SW 1271 (cell line): ENCODE measurements around the gene TMEM11.

Experiments used
- DNase-seq, 2 experiments: peaks; one replicate each; lab custom pipeline; 2025; lab: John Stamatoyannopoulos, UW

TMEM11 gene

DNA sequence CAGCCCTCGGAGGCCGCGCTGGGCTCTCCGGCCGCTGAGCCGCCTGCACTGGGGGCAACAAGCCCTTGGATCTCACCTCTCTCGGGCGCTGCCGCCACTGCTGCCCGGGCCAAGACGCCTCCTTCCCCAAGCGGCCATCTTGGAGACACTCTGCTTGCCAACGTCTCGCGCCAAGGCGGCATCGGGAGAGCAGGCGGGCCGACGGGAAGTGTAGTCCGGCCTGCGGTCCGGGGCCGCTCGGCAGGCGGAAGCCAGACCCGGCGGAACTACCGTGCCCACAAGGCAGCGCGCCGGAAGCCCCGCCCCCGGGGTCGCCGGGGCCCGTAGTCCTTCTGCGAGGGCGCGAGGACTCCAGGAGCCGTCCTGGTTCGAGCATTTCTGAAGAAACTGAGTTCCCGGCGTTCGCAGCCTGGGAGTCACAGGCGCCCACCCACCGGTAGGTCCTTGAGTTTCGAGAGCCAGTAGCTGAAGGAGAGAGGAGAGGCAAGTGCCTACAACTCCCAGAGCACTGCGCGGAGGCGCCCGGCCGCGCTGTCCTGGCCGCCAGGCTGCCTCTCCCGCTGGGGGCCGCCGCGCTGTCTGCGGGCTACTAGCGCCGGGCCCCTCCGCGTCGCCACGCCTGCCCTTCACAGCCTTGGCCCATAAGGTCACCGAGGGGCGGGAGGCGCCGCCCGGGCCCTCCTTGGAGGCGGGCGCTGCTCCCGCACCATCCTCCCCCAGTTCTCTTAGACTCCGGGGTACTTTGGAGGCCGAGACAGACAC lies at the start of gene TMEM11:
Gene TMEM11 (minus strand): TSS at position 147 of the 762 bp plus-strand sequence. CDS start 9 bp downstream, at position 138.
- DNase-seq, result peak; percentile 92 to 95

DNA sequence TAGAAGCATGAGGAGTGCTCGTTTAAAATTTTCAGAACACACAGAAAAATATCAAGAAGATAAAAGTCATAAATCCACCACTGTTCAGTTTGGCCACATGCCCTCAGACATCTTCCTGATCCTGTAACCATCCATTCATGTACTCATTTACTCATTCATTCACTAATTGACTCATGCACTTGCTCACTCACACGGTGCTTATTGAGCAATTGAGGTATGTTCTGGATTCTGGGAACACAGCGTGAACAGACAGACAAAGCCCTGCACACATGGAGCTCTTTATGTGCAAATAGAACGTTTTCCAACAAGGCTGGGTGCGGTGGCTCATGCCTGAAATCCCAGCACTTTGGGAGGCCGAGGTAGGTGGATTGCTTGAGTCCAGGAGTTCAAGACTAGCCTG lies 49.4 kb upstream of the TMEM11 start:
- DNase-seq, result no peak

- no peak for DNase-seq
Observed at GRCh38 chr17:21262259-21262993, 48.5 kb upstream of the TMEM11 start.

DNA sequence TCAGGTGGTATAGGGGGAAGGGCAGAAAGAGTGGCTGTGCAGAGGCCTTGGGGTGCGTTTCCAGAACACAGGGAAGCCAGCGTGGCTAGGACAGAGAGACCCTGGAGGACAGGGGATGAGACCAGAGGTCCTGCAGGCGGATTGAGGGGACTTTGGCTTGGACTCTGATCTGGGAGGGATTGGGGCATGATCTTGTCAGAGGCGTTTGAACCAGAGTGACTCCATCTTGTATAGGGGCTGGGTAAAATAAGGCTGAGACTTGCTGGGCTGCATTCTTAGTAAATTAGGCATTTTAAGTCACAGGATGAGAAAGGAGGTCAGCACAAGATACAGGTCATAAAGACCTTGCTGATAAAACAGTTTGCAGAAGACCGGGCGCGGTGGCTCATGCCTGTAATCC lies 44.6 kb upstream of the TMEM11 start:
- DNase-seq, result no peak

DNA sequence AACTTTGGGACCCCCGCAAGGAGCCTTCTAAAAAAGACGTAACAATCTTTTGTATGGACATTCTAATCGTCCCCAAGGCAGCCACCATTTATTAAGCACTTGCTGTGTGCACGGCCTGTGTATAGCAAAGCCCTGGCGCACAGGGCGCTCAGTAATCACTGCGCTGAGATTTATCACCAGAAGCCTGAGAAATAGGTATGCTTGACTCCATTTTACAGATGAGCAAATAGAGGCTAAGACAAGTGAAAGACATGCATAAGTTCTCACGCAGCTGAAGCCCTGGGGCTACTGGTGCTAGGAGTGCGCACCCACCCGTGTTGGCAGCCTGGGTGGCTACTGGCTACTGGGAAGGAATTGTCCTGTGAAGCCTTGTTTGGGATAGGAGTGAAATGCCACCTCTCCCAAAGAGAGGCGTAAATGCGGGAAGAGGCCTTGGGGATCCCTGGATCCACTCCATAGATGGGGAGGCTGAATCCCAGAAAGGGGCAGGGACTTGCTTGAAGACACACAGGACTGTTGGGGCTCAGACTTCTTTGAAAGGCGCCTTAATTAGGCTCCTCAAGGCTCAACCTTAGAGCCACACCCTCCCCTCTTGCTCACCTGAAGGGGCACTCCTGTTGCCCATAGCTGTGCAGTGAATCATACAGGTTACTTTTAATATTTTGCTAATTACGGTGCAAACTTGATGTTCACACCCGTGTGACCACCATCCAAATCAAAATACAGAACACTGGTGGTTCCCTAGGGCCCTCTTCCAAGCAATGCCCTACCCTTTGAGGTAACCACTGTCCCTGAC lies 39.9 kb upstream of the TMEM11 start:
- no peak for DNase-seq

DNA sequence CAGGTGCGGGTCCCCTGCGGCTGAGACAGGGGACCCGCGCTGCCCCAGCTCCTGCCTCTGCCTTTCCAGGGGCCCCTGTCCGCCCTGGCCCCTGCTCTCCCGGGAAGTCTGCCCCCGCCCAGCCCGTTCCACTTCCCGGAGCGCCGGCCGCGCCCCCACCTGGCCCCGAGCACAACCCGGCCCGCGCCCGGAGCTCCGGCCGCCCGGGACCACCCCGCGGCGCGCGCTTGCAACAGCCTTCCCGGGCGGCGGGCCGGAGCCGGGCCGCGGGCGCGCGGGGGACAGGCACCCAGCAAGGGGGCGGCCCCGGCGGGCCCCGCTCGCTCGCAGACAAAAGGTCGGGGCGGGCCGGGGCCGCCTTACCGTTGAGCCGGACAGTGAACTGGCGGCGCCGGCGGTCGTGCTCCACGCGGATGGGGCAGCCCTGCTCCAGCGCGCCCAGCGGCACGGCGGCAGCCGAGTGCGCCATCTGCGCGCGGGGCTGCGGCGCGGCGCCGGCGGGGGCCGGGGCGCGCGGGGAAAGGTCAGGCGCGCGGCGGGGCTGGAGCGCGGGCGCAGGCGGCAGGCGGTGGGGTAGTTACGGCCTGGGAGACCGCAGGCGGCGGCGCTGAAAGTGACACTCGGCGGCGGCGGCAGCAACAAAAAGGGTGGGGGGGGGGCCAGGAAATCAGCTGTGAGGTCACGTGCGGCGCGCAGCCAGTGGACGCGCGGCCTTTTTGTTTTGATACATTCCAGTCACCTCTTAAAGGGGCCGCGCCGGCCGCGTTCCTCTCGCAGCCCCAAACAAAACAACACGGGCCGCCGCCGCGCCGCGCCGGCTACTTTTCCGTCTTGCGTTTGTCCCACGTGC lies 39.1 kb upstream of the TMEM11 start, which contains the start of gene NATD1:
Gene NATD1 (minus strand): TSS at position 615 of the 850 bp plus-strand sequence. CDS start 146 bp downstream, at position 469.
- DNase-seq, result peak; percentile 79 to 89

DNA sequence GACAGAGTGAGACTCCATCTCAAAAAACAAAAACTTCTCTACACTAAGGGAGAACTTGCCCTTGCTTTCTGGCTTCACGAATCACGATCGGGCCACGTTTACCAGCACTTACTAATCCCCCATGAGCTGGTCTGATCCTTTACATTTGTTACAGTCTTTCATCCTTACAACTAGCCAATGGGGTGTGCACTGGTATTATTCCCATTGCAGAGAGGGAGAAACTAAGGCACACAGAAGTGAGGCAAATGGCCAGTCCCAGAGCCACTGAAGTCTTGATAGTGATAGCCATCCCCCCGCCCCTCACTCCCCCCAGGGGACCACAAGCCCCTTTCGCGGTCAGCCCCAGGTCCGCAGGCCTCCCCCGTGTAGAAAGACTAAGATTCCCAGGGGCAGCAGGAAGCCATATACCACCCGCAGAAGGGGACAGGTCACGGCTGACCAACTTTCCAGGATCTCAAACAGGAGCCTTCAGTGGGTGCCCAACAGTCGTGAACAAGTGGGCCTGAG lies 38.4 kb upstream of the TMEM11 start:
- no peak for DNase-seq

DNA sequence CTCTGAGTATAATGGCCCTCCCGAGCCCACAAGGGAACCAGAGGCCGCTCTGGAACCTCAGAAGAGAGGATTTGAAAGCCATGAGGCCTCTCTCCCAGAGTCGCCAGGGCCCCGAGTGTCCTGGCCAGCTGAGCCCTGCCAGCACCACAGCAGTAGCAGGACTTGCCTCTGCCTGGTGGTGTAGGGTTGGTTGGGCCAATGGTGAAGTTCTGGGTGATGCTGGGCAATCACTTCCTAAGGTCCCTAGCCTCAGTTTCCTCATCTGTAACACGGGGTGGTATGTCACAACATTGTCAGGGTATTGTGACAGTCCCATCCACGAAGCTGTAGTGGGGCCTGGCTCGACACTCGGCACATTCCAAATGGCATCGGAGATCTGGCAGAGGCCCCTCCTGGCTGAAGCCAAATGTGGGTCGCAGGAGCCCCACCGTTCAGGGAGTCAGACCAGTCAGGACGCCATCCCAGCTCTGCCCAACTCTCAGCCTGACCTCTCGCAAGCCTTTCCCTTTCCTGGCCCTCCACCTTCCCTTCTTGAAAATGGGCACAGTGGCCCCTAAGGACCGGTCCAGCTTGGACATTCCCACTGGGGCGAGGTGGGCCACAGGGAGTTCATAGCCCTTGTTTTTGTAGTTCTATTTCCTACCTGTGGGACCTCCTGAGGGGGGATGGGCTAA lies 37.5 kb upstream of the TMEM11 start:
- no peak for DNase-seq

- no peak for DNase-seq
Observed at GRCh38 chr17:21250854-21251253, 36.9 kb upstream of the TMEM11 start.

DNA sequence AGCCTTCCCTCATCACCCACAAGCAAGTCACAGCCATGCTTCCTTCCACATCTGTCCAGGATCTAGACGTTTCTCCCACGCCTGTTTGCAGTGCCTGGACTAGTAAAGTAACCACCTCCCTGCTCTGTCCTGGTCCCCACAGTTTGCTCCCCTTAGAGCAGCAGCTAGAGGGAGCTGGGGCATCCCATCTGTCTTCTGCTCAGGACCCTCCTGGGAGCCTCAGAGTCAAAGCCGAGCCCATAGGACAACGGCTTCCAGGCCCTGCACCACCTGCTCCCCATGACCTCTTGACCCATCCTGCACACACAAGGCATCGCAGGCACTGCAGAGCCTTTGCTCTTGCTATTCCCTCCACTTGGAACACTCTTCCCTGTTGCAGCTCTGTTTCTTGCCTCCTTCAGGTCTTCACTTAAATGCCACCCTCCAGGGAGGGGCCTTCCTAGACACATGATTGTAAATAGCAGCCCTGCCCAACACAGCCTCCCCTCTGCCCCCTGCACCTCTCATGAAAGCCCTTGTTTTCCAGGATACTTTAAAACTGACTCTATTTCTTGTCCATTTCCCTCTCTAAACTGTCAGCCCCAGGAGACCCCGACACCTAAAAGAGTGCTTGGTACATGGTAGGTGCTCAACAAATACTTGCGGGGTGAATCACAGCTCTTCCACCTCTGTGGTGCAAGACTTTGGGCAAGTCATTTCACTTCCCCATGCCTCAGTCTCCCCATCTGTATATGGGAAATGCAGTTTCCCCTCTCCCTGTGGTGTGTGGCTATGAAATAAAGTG lies 36.2 kb upstream of the TMEM11 start:
- no peak for DNase-seq

GRCh38 chr17:21249086-21249795 lies 35.3 kb upstream of the TMEM11 start:
- DNase-seq, result no peak

DNA sequence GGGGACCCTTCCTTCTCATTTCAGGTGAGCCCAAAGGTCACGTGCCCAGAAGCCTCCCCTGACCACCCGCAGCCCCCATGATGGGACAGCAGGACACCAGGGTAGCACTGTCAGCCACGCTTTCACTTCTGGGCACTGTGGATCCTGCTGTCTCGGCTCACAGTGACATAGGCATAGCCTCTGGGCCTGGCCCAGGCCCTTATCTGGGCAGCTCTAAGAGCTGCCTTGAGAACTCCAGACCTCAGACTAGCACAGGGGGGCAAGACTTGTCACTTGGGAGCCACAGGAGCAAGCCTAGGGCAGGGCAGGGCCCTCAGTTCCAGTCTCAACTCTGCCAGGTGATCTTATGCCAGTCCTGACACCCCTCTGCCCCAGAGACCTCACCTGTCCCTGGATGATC lies 34.5 kb upstream of the TMEM11 start:
- no peak for DNase-seq

DNA sequence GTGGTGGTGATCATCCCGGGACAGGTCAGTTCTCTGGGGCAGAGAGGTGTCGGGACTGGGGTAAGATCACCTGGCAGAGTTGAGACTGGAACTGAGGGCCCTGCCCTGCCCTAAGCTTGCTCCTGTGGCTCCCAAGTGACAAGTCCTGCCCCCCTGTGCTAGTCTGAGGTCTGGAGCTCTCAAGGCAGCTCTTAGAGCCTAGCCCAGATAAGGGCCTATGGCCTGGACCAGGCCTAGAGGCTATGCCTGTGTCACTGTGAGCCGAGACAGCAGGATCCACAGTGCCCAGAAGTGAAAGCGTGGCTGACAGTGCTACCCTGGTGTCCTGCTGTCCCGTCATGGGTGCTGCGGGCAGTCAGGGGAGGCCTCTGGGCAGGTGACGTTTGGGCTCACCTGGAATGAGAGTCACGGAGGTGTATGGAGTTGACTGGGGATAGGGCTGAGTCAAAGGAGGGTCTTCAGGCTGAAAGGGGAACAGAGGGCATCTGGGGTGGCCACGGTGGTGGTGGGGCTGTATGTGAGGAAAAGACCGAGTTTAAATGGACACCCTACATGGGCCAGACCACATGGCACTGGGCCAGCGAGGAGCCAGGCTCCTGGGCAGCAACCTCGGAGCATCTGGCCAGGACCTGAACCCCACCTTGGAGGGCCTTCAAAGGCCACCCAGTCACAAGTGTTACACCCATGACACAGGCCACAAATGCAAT lies 33.7 kb upstream of the TMEM11 start:
- no peak for DNase-seq

GRCh38 chr17:21246698-21247097 lies 32.7 kb upstream of the TMEM11 start:
- no peak for DNase-seq

DNA sequence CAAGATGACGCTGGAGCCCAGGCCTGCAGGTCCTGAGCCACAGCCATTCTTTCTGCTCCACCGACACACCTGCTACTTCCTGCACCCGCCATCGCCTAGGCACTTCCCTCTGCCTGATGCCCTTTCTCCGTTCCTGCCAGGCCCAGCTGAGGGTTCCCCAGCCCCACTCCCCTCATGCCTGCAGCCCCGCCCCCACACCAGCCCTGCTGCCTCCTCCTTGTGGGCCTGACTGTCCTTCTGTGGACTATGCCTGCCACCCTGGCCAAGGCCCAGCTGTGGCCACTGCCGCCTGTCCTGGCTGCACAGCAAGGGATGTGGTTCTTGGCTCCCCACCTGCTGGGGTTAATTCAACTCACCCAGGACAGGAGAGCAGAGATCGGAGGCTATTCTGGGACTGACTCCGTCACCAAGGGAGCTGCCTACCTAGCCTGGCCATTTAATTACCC lies 31.7 kb upstream of the TMEM11 start:
- no peak for DNase-seq

- no peak for DNase-seq
Observed at GRCh38 chr17:21243516-21244303, 29.7 kb upstream of the TMEM11 start.

GRCh38 chr17:21242780-21243515 lies 29.0 kb upstream of the TMEM11 start:
- no peak for DNase-seq
